ENCODE measurements around the gene NFIB. TPM values are rescaled to one million over a fixed set of nuclear protein-coding genes. Genes with fewer than 3 reads are reported as not detected.

NFIB gene
- total RNA-seq, 1 donor from 2014 or later, result 0.30 TPM

DNA sequence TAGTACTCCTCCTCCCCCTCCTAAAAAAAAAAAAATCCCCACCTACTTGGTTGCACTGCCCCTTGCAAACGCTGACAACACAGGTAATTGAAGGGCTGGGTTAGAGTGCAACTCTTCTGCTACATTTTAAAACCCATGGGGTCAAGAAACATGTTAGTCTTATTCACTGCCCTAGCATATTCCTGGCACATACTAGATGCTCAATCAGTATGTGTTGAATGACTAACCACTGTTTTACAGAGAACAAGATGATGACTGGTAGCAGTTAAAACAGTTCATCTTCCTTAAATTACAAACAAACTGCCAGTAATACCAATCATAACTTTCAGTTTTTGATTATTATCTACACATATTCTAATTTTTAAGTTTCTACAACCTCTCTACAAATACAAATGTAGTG is 124.4 kb downstream of the NFIB start:
- Histone ChIP-seq H4K20me1 (ENCODE audit: low read depth) (no peaks in the 10 kb centered on the region), H3K9me3 (ENCODE audit: low read depth) (no peaks in the 10 kb centered on the region), H3F3A (ENCODE audit: low read depth) (no peaks in the 10 kb centered on the region), H3K4me1 (peaks cover 10% of the 10 kb centered on the region), H2AFZ (replicated peaks) (no peak overlapping the region), H3K4me2 (no peak overlapping the region), H3K4me3 (no peak overlapping the region), H3K9ac (no peak overlapping the region), H3K27ac (no peak overlapping the region), H3K36me3 (no peaks in the 10 kb centered on the region), H3K27me3 (no peaks in the 10 kb centered on the region), H3K79me2 (ENCODE audit: low read depth) (no peaks in the 10 kb centered on the region)
- DNase-seq (ENCODE audit: low spot score), result no peak
- no peak for TF ChIP-seq EZH2 (IDR thresholded peaks at IDR 0.05)
- no peak for TF ChIP-seq EZH2phosphoT487 (IDR thresholded peaks at IDR 0.05)
- TF ChIP-seq, protein P1, sequence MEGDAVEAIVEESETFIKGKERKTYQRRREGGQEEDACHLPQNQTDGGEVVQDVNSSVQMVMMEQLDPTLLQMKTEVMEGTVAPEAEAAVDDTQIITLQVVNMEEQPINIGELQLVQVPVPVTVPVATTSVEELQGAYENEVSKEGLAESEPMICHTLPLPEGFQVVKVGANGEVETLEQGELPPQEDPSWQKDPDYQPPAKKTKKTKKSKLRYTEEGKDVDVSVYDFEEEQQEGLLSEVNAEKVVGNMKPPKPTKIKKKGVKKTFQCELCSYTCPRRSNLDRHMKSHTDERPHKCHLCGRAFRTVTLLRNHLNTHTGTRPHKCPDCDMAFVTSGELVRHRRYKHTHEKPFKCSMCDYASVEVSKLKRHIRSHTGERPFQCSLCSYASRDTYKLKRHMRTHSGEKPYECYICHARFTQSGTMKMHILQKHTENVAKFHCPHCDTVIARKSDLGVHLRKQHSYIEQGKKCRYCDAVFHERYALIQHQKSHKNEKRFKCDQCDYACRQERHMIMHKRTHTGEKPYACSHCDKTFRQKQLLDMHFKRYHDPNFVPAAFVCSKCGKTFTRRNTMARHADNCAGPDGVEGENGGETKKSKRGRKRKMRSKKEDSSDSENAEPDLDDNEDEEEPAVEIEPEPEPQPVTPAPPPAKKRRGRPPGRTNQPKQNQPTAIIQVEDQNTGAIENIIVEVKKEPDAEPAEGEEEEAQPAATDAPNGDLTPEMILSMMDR (IDR thresholded peaks at IDR 0.05), result no peak
- H3K36me3 Mint-ChIP-seq, result no peaks in the 10 kb centered on the region
- H3K27ac Mint-ChIP-seq, result no peak overlapping the region
- H3K9me3 Mint-ChIP-seq, result no peaks in the 10 kb centered on the region
- peaks cover 6% of the 10 kb centered on the region for H3K27me3 Mint-ChIP-seq (ENCODE audit: insufficient read depth, low read depth)
- H3K4me3 Mint-ChIP-seq, result no peak overlapping the region
- peaks cover 18% of the 10 kb centered on the region for H3K4me1 Mint-ChIP-seq

GRCh38 chr9:14189146-14189545 is 124.8 kb downstream of the NFIB start:
- peaks cover 18% of the 10 kb centered on the region for H3K4me1 Mint-ChIP-seq
- Histone ChIP-seq H3K4me3 (no peak overlapping the region), H3K27ac (no peak overlapping the region), H3K4me1 (peaks cover 9% of the 10 kb centered on the region), H3K9me3 (ENCODE audit: low read depth) (no peaks in the 10 kb centered on the region), H3K4me2 (no peak overlapping the region), H4K20me1 (ENCODE audit: low read depth) (no peaks in the 10 kb centered on the region), H3K79me2 (ENCODE audit: low read depth) (no peaks in the 10 kb centered on the region), H3F3A (ENCODE audit: low read depth) (no peaks in the 10 kb centered on the region), H2AFZ (replicated peaks) (no peak overlapping the region), H3K9ac (no peak overlapping the region), H3K27me3 (no peaks in the 10 kb centered on the region), H3K36me3 (no peaks in the 10 kb centered on the region)
- H3K27ac Mint-ChIP-seq, result no peak overlapping the region
- H3K4me3 Mint-ChIP-seq, result no peak overlapping the region
- TF ChIP-seq EZH2 (IDR thresholded peaks at IDR 0.05) (no peak), EZH2phosphoT487 (IDR thresholded peaks at IDR 0.05) (no peak)
- TF ChIP-seq, protein P1 (IDR thresholded peaks at IDR 0.05), result no peak
- DNase-seq (ENCODE audit: low spot score), result no peak
- peaks cover 6% of the 10 kb centered on the region for H3K27me3 Mint-ChIP-seq (ENCODE audit: insufficient read depth, low read depth)
- H3K36me3 Mint-ChIP-seq, result no peaks in the 10 kb centered on the region
- no peaks in the 10 kb centered on the region for H3K9me3 Mint-ChIP-seq

GRCh38 chr9:14188538-14188937 is 125.4 kb downstream of the NFIB start:
- Histone ChIP-seq H3K9ac (no peak overlapping the region), H3K27me3 (no peaks in the 10 kb centered on the region), H3K36me3 (no peaks in the 10 kb centered on the region), H3K4me2 (no peak overlapping the region), H3F3A (ENCODE audit: low read depth) (no peaks in the 10 kb centered on the region), H3K4me3 (no peak overlapping the region), H3K4me1 (peaks cover 9% of the 10 kb centered on the region), H2AFZ (replicated peaks) (no peak overlapping the region), H3K79me2 (ENCODE audit: low read depth) (no peaks in the 10 kb centered on the region), H3K27ac (no peak overlapping the region), H4K20me1 (ENCODE audit: low read depth) (no peaks in the 10 kb centered on the region), H3K9me3 (ENCODE audit: low read depth) (no peaks in the 10 kb centered on the region)
- H3K36me3 Mint-ChIP-seq, result no peaks in the 10 kb centered on the region
- no peak for DNase-seq (ENCODE audit: low spot score)
- TF ChIP-seq EZH2 (IDR thresholded peaks at IDR 0.05) (no peak), EZH2phosphoT487 (IDR thresholded peaks at IDR 0.05) (no peak)
- TF ChIP-seq, protein P1 (IDR thresholded peaks at IDR 0.05), result no peak
- no peak overlapping the region for H3K4me3 Mint-ChIP-seq
- H3K27ac Mint-ChIP-seq, result no peak overlapping the region
- peaks cover 18% of the 10 kb centered on the region for H3K4me1 Mint-ChIP-seq
- H3K9me3 Mint-ChIP-seq, result no peaks in the 10 kb centered on the region
- H3K27me3 Mint-ChIP-seq (ENCODE audit: insufficient read depth, low read depth), result peaks cover 6% of the 10 kb centered on the region
